BLaER1 (cell line): ENCODE results near the gene TBC1D16.

Experiments
- H3K27ac ChIP-seq: shearing (Covaris generic); formaldehyde crosslinking; 2 replicates; pipeline ENCODE4 v1.8.1; 2022
- H3K27me3 ChIP-seq: shearing (Covaris generic); formaldehyde crosslinking; 2 replicates; pipeline ENCODE4 v1.8.1; 2022
- H3K36me3 ChIP-seq: shearing (Covaris generic); formaldehyde crosslinking; 2 replicates; pipeline ENCODE4 v1.8.1; 2022
- H3K4me1 ChIP-seq: shearing (Covaris generic); formaldehyde crosslinking; 2 replicates; pipeline ENCODE4 v1.8.1; 2022
- H3K4me2 ChIP-seq: shearing (Covaris generic); formaldehyde crosslinking; 2 replicates; pipeline ENCODE4 v1.8.1; 2022
- H3K4me3 ChIP-seq: shearing (Covaris generic); formaldehyde crosslinking; 2 replicates; pipeline ENCODE4 v1.8.1; 2022
- H3K9ac ChIP-seq: shearing (Covaris generic); formaldehyde crosslinking; 2 replicates; pipeline ENCODE4 v1.8.1; 2022
- H3K9me3 ChIP-seq: shearing (Covaris generic); formaldehyde crosslinking; 2 replicates; pipeline ENCODE4 v1.8.1; 2022
- H4K20me1 ChIP-seq: shearing (Covaris generic); formaldehyde crosslinking; 2 replicates; pipeline ENCODE4 v1.8.1; 2022
- Cebpa-rat ChIP-seq: shearing (Covaris generic); IDR thresholded peaks from 2 replicates; pipeline ENCODE4 v1.8.1; 2022

TBC1D16 gene

DNA sequence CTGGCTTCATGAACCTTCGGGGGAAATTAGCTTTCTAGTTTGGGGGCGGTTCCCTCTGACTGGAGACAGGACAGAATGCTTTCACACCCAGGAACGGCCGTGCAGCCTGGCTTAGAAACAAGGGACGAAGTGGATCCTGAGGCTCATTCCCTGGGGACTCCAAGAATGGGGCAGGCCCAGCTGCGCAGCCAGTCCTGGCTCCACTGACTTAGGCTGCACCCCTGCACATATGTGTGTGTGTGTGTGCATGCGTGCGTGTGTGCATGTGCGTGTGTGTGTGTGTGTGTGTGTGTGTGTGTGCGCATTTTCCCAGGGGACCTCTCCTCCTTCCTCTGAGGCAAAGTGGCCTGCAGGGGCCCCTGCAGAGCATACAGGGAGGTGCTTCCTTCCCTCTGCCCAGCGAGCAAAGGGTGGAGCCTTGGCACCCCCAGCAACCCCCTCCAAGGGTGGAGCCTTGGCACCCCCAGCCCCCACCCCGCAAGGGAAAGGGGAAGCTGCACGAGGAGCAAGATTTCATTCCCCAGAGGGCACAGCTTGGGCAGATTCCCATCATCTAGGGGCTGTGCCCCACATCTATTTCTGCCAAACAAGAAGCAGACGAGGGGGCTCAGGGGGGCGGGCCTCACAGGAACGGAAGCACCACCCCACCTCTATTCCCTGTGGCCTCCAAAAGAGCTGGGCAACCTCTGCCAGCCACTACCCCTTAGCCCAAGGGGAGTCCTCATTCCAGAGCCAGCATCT is 98.9 kb downstream of the TBC1D16 start:
- Histone ChIP-seq H3K9ac (no peak overlapping the region; the same call in 1 of the 2 replicates), H3K9me3 (no peaks in the 10 kb centered on the region), H3K4me2 (peak overlapping the region; percentile 95), H4K20me1 (peaks cover 57% of the 10 kb centered on the region), H3K36me3 (no peaks in the 10 kb centered on the region), H3K4me1 (peaks cover 92% of the 10 kb centered on the region), H3K4me3 (peak overlapping the region; percentile 54), H3K27ac (peak overlapping the region; percentile 68), H3K27me3 (peaks cover 29% of the 10 kb centered on the region)
- no peak for TF ChIP-seq Cebpa-rat

DNA sequence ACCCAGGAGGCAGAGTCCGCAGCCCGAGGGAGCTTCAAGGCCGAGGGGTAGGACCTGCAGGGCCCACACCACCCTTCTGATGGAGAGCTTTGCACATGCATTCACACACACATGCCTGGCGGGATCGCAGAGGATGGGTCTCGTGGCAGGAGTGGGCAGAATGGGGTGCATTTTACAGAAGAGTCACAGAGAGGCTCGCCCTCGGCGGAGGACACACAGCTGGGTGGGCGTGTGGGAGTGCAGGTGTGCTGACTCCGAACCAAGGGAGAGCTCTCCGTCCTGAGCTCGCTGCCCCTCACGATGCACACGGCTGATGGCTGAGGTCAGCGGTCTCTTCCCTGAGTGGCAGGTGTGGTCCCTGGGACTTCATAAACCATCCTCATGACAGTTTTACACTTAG is 99.6 kb downstream of the TBC1D16 start:
- H4K20me1 ChIP-seq: peaks cover 57% of the 10 kb centered on the region
- TF ChIP-seq Cebpa-rat: no peak
- H3K4me1 ChIP-seq: peaks cover 93% of the 10 kb centered on the region
- no peak overlapping the region for H3K27ac ChIP-seq
- H3K9ac ChIP-seq: no peak overlapping the region
- no peaks in the 10 kb centered on the region for H3K9me3 ChIP-seq
- H3K4me3 ChIP-seq: no peak overlapping the region
- H3K36me3 ChIP-seq: no peaks in the 10 kb centered on the region
- peak overlapping the region; percentile 95 for H3K4me2 ChIP-seq
- peaks cover 36% of the 10 kb centered on the region for H3K27me3 ChIP-seq

DNA sequence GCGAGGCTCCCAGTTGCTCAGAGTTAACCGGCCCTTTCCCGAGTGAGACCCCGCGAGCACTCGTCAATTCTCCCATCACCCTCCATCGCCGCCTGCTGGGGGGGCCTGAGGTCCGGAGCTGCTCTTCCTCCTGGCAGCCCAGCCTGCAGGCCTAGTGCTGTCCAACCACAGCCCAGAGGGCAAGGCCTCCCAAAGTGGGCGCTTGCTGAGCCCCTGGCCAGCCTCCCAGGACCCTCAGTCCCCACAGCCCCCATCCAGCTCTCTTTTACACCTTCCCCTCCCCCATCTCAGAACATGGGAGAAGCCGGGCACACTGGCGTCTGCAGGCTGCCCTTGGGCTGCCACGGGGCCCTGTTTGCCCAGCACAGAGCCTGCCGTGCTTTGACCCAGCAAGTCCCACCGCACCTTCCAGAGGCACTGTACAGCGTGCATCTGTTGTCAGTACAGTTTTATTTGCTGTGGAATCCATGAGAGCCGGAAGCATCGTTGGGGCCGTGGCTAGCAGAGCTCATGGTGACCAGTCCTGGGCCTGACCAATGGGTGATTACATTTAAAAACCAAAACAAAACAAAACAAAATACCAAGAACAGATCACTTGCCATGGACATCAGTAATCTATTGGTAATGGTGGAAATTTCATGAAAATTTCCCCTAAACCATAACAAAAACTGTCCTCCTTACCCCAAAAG is 100.3 kb downstream of the TBC1D16 start:
- H3K27ac ChIP-seq: no peak overlapping the region
- no peaks in the 10 kb centered on the region for H3K36me3 ChIP-seq
- no peaks in the 10 kb centered on the region for H3K9me3 ChIP-seq
- no peak overlapping the region for H3K4me3 ChIP-seq
- H3K27me3 ChIP-seq: peaks cover 43% of the 10 kb centered on the region
- no peak overlapping the region for H3K9ac ChIP-seq
- TF ChIP-seq Cebpa-rat: no peak
- H3K4me1 ChIP-seq: peaks cover 93% of the 10 kb centered on the region
- peaks cover 57% of the 10 kb centered on the region for H4K20me1 ChIP-seq
- peak overlapping the region; percentile 95 for H3K4me2 ChIP-seq

DNA sequence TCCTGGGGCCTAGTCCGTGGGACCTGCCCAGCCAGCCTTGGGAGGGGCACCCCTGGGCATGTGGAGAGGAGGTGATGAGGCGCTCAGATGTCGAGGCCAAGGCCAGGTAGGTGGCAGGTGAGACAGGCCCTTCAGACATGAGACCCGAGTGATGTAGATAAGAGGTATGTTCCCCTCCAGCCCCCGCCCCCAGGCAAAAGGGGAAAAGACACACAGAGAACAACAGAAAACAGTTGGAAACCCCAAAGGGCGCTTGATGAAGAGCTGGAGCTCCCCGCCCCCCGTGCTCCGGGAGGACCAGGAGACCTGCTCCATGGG is 101.1 kb downstream of the TBC1D16 start:
- H3K4me2 ChIP-seq: peak overlapping the region; percentile 95

DNA sequence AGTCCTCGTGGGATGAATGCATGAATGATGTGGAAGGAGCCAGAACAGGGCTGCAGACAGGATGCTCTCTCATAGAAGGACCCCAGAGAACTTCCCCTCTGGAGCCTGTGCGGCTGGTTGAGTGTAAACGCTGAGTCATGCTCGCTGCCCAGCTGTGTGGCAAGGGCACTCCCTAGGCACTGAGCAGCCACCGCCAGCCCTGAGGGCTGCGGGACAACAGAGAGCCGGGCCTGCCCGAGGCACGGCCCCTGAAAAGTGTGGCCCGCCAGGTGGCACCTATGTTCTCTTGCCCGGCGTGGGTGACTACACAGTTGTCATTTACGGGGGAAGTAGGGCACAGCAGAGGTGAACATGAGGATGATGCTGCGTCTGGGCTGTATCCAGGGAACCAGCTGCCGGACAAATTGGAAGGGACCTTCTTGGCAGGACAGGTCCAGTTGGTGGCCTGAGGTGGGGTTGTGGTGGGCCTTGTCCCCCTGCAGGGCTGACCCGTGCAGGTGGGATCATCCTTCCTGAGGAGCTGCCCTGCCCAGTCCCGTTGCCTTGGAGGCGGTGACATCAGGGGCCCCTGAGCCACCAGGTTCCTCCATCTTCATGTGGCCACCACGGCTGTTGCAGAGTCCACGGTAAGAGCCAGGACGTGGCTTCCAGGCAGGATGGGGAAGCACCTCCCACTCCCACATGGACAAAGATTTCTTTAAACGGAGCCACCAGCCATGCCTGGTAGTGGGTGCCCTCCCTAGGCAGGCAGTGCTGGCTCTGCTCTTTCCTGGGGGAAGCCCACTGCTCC is 101.6 kb downstream of the TBC1D16 start:
- no peak for TF ChIP-seq Cebpa-rat
- no peak overlapping the region for H3K27ac ChIP-seq
- peaks cover 90% of the 10 kb centered on the region for H3K4me1 ChIP-seq
- no peak overlapping the region for H3K4me3 ChIP-seq
- peaks cover 47% of the 10 kb centered on the region for H3K27me3 ChIP-seq
- no peaks in the 10 kb centered on the region for H3K36me3 ChIP-seq
- H3K9me3 ChIP-seq: no peaks in the 10 kb centered on the region
- peak overlapping the region; percentile 95 for H3K4me2 ChIP-seq
- H3K9ac ChIP-seq: no peak overlapping the region
- H4K20me1 ChIP-seq: peaks cover 54% of the 10 kb centered on the region

More for the DNA sequence above, 101.1 kb downstream of the TBC1D16 start:
- Histone ChIP-seq H3K9me3 (no peaks in the 10 kb centered on the region), H3K36me3 (no peaks in the 10 kb centered on the region), H3K27ac (no peak overlapping the region), H4K20me1 (peaks cover 57% of the 10 kb centered on the region), H3K9ac (no peak overlapping the region), H3K4me1 (peaks cover 90% of the 10 kb centered on the region), H3K4me3 (no peak overlapping the region), H3K27me3 (peaks cover 47% of the 10 kb centered on the region)
- no peak for TF ChIP-seq Cebpa-rat

DNA sequence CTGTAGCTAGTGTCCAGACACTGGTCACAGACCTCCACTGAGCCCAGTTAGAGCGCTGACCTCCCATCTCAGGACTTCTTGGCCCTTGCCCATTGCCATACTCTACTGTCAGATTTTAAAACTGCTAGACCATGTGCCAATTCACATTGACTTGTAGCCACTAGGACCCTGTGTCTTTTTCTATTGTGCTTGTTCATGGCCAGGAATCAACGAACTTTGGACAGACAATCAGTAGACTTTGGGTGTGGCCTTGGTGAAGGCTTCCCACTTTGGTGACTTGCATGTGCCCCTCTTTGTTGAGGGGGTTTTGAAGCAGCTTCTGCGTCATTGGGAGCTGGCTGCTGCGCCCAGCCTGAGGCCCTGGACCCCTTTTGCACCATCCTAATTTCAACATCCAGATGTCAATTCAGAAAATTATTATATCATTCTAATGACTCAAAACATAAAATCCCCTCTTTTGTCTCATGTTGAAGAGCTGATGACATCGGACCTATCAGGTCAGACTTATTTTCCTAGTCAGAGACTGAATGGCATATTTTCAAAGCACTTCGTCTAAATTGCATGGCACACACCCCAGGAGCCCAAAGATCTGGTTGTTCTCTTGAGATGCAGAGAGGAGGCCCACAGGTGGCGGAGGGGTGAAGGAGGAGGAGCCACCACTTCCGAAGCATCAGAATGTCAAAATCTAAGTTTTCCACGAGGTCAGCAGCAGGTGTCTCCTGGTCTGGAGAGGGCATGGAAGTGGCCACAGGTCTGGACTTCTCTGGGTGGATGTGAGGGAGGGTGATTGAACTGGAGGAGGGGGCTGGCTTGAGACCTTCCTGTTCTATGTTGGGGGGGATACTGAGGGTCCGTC is 103.0 kb downstream of the TBC1D16 start:
- peaks cover 90% of the 10 kb centered on the region for H3K4me1 ChIP-seq
- no peak overlapping the region for H3K9ac ChIP-seq
- H3K4me3 ChIP-seq: no peak overlapping the region
- peak overlapping the region; percentile 95 for H3K4me2 ChIP-seq
- no peaks in the 10 kb centered on the region for H3K9me3 ChIP-seq
- H3K36me3 ChIP-seq: no peaks in the 10 kb centered on the region
- TF ChIP-seq Cebpa-rat: no peak
- H4K20me1 ChIP-seq: peaks cover 41% of the 10 kb centered on the region
- H3K27ac ChIP-seq: no peak overlapping the region
- peaks cover 50% of the 10 kb centered on the region for H3K27me3 ChIP-seq

DNA sequence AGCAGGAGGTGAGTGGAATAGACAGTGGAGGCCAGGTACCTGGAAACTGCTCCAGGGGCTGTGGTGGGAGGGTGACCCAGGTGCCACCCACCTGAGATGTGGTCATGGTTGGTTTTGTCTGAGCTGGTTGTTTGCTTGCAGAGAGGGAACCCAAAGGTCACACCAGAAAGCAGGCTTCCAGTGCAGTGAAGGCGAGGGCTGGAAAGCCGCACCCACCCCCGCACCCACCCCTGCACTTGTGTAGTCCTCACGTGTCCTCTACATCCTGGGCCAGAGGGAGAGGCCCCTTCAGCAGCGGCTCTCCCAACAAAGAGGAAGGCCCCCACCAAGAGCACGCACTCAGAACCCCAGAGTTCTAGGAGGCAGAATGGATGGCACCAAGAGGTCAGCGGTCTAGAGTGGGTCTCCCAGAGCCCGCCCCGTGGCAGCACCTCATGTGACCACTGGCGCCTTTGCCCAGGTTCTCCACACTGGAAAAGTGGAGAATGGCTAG is 103.8 kb downstream of the TBC1D16 start:
- no peak overlapping the region for H3K9ac ChIP-seq
- no peak overlapping the region for H3K27ac ChIP-seq
- no peaks in the 10 kb centered on the region for H3K36me3 ChIP-seq
- no peak for TF ChIP-seq Cebpa-rat
- H3K27me3 ChIP-seq: peaks cover 50% of the 10 kb centered on the region
- peaks cover 33% of the 10 kb centered on the region for H4K20me1 ChIP-seq
- H3K4me2 ChIP-seq: peak overlapping the region; percentile 73
- peaks cover 85% of the 10 kb centered on the region for H3K4me1 ChIP-seq
- H3K4me3 ChIP-seq: no peak overlapping the region
- H3K9me3 ChIP-seq: no peaks in the 10 kb centered on the region

DNA sequence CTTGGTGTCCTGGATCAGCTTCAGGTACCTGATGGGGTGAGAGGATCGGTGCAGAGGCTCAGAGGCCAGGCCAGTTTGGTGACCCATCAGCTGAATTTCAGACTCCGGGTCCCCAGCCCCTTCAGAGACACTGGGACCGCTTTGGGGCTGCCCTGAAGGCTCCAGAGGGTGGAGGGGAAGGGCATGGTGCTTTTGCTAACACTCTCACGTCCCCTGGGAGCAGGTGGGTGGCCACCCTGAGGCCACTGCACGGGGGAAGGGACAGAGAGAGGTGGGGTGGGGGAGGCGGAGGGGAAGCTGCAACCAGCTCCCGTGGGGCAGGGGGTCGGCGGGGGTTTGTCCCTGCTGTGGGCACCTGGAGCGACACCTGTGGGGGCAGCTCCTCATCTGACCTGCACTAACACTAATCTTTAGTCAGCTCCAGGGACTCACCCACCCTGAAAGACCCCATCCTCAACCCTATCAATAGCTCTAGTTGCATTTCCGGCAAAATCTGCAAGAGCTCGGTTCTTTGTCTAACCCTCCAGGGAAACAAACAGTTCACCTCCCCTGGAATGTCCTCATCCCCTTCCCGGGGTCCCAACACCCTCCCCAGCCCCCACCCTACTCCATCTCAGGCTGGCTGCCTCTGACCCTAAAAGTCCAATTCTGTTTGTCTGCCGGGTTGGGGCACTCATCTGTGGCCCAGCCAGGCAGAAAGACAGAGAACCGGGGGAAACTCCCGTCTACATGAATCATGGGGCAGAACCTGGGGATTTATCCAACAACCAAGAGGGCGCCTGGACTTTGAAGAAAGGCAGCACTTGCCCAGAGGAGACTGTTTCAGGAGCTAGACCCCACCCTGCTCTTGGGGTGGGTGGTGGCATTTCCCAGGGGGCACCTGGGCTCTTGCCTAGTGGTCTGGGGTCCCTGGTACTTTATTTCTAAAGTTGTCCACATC is 104.5 kb downstream of the TBC1D16 start:
- Histone ChIP-seq H3K4me3 (no peak overlapping the region), H3K9ac (no peak overlapping the region), H3K27ac (no peak overlapping the region), H3K4me1 (peaks cover 84% of the 10 kb centered on the region), H3K27me3 (peaks cover 50% of the 10 kb centered on the region), H4K20me1 (peaks cover 30% of the 10 kb centered on the region), H3K4me2 (peak overlapping the region; percentile 73), H3K36me3 (no peaks in the 10 kb centered on the region), H3K9me3 (no peaks in the 10 kb centered on the region)
- TF ChIP-seq Cebpa-rat: no peak
